ENCODE data around the gene GAGE13.

DNA sequence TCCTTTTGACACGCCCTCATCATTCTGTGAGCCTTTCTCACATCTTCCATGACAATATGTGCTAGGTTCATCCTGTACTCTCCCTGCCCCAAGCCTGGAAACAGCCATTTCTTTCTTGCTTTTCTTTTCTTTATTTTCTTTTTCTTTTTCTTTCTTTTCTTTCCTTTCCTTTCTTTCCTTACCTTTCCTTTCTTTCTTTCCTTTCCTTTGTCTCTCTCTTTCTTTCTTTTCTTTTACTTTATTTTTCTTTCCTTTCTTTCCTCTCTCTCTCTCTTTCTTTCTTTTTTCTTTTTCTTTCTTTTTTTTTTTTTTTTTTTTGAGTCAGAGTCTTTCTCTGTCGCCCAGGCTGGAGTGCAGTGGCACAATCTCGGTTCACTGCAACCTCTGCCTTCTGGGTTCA lies 47.2 kb upstream of the GAGE13 start:
- TF ChIP-seq POLR2A (IDR thresholded peaks at IDR 0.05; ENCODE audit: extremely low read depth, insufficient read length) = no peak
- TF ChIP-seq, protein P1, sequence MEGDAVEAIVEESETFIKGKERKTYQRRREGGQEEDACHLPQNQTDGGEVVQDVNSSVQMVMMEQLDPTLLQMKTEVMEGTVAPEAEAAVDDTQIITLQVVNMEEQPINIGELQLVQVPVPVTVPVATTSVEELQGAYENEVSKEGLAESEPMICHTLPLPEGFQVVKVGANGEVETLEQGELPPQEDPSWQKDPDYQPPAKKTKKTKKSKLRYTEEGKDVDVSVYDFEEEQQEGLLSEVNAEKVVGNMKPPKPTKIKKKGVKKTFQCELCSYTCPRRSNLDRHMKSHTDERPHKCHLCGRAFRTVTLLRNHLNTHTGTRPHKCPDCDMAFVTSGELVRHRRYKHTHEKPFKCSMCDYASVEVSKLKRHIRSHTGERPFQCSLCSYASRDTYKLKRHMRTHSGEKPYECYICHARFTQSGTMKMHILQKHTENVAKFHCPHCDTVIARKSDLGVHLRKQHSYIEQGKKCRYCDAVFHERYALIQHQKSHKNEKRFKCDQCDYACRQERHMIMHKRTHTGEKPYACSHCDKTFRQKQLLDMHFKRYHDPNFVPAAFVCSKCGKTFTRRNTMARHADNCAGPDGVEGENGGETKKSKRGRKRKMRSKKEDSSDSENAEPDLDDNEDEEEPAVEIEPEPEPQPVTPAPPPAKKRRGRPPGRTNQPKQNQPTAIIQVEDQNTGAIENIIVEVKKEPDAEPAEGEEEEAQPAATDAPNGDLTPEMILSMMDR (IDR thresholded peaks at IDR 0.05; ENCODE audit: low read depth, low read length) = no peak
